ENCODE results near the gene TTLL5. TPM values are rescaled to one million over a fixed set of nuclear protein-coding genes. Genes with fewer than 3 reads are reported as not detected.

TTLL5 gene, protein sequence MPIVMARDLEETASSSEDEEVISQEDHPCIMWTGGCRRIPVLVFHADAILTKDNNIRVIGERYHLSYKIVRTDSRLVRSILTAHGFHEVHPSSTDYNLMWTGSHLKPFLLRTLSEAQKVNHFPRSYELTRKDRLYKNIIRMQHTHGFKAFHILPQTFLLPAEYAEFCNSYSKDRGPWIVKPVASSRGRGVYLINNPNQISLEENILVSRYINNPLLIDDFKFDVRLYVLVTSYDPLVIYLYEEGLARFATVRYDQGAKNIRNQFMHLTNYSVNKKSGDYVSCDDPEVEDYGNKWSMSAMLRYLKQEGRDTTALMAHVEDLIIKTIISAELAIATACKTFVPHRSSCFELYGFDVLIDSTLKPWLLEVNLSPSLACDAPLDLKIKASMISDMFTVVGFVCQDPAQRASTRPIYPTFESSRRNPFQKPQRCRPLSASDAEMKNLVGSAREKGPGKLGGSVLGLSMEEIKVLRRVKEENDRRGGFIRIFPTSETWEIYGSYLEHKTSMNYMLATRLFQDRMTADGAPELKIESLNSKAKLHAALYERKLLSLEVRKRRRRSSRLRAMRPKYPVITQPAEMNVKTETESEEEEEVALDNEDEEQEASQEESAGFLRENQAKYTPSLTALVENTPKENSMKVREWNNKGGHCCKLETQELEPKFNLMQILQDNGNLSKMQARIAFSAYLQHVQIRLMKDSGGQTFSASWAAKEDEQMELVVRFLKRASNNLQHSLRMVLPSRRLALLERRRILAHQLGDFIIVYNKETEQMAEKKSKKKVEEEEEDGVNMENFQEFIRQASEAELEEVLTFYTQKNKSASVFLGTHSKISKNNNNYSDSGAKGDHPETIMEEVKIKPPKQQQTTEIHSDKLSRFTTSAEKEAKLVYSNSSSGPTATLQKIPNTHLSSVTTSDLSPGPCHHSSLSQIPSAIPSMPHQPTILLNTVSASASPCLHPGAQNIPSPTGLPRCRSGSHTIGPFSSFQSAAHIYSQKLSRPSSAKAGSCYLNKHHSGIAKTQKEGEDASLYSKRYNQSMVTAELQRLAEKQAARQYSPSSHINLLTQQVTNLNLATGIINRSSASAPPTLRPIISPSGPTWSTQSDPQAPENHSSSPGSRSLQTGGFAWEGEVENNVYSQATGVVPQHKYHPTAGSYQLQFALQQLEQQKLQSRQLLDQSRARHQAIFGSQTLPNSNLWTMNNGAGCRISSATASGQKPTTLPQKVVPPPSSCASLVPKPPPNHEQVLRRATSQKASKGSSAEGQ (N-terminal part only)
- total RNA-seq (ENCODE audit: insufficient read depth, low replicate concordance), result 9.6 TPM

GRCh38 chr14:75660630-75661498 is at the start of gene TTLL5, which contains the start of gene ERG28:
TTLL5 (plus strand) TSS chr14:75661246; CDS start chr14:75663150, 1,904 bp downstream.
ERG28 (minus strand) TSS chr14:75660876; CDS start chr14:75657502, 3,374 bp downstream.
- DNase-seq (ENCODE audit: low spot score), result peak; percentile 99

DNA sequence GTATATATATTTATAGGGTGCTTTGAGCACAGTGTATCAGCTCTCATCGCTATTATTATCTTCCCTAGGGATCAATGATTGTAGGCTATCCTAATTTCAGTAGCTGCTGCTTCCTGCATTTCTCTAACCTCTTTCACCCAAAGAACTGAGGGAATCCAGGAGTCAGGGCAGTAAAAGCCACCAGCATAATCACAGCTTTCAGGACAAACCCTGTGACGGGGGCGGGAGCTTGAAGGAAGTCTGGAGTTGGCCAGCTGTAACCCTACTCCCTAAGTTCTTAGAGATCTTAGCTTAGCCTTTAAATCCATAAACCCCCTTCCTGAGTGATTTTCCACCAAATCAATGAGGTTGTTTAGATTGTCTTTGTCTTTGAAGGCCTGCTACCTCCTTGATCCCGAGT is 48.9 kb upstream of the TTLL5 start:
- DNase-seq (ENCODE audit: low spot score), result peak; percentile 14

DNA sequence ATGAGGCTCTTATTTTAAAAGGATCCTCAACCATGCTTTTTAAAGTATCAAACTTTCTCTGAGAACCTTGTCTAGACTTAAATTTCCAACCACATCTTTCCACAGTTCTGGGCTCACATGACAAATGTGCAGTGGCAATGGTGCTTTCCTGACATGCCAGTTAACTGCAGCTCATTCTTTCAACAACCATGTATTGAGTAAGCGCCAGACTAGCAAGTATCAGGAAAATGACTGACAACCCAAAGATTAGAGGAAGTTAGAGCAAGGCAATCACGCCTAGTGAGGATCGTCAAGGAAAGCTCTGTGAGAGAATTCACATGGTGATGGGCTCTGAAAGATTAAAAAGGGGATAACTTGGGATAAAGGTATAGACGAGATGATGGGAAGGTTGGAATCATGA is 46.9 kb upstream of the TTLL5 start:
- DNase-seq (ENCODE audit: low spot score), result no peak

- DNase-seq (ENCODE audit: low spot score), result peak; percentile 23
Observed at GRCh38 chr14:75615200-75615599, 45.8 kb upstream of the TTLL5 start.

GRCh38 chr14:75619548-75619947 is 41.5 kb upstream of the TTLL5 start:
- DNase-seq (ENCODE audit: low spot score), result no peak

DNA sequence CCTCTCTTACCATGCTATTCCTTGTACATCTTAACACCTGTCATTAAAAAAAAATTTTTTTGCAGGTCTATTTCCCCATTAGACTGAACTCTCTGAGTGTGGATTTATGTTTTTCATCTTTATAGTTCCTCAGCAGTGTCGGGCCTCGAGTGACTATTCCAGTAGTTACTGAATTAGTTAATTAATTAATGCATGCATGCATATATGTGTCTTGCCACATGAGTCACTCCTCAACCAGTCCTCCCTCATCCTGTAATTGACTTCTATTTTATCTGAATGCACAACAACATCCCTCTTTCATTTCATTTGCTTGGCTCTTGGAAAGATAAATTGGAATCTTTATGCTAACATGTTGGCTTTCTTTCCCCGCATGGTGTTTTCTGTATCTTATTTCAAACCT is 36.0 kb upstream of the TTLL5 start:
- DNase-seq (ENCODE audit: low spot score), result no peak

- DNase-seq (ENCODE audit: low spot score), result no peak
Observed at GRCh38 chr14:75626396-75626795, 34.6 kb upstream of the TTLL5 start.

DNA sequence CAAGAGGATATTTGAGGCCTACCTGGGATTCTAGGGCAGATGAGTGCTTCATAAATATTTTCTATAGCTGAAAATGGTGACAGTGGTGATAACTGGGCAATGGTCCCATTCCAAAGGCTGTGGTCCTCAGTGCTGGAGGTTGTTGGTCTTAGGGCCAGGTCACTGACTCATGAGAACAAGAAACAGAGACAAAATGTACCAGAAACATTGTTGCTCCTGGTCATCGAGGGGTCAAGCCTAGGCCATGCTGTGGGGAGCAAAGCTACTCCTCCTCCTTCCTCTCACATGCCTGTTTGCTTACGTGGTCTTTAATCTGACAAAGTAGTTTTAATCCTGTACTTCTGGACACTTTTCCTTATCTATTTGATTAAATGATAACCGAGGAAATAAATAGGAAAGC is 34.2 kb upstream of the TTLL5 start:
- no peak for DNase-seq (ENCODE audit: low spot score)

DNA sequence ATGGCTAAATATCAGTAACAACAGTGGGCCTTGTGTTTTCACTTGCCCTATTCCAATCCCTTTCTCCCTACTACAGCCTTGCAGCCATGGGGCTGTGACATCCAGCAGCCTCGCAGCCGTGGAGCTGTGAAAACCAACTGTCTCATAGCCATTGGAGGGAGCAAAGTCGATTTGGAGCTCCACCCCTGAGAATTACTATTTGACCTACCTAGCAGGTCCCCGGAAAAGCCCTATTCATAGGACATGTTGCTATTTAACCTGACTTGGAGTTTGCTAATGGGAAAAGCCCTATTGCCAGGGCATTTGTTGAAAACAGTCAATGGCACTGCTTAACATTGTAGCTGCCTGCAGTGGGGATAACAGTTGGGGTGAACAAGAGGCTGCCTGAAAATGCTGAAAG is 33.6 kb upstream of the TTLL5 start:
- no peak for DNase-seq (ENCODE audit: low spot score)

DNA sequence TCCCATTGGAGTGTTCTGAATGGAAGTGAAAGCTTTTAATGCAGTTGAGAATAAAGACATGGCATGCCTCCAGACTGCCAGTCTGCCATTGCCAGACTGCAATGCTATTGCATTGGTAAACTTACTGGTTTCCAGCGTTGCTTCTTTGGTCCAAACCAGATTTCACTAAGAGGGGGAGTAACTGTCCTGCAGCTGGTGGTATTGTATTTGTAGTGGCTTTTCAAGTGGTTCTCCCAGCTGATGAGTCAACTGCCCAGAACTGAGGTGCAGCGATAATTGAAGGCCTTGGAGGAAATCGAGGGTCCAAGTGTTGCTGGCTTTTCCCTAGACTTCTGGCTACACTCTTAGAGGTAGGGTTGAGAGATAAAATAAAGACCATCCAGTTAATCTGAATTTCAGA is 32.2 kb upstream of the TTLL5 start:
- no peak for DNase-seq (ENCODE audit: low spot score)

- DNase-seq (ENCODE audit: low spot score), result no peak
Observed at GRCh38 chr14:75630695-75631452, 30.2 kb upstream of the TTLL5 start.

DNA sequence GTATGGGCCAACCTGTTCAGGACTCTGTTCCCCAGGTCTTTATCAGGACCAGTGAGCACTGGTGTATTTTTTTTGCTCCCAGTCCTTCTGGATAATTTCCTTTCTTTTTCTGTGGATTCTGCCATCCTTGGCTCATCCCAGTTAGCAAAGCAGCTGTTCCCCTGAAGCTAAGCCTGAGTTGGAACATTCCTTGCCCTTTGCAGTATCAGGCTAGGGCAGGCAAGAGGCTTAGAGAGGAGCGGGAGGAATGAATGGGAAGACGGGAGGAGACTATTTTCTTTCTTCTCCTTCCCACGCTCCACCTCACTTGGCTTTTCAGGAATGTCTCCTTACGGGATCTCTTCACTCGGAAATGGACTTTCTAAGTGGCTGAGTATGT is 29.6 kb upstream of the TTLL5 start:
- peak; percentile 85 for DNase-seq (ENCODE audit: low spot score)

- no peak for DNase-seq (ENCODE audit: low spot score)
Observed at GRCh38 chr14:75634848-75635247, 26.2 kb upstream of the TTLL5 start.

- DNase-seq (ENCODE audit: low spot score), result peak; percentile 44
Observed at GRCh38 chr14:75636100-75636692, 24.9 kb upstream of the TTLL5 start.

GRCh38 chr14:75640876-75641275 is 20.2 kb upstream of the TTLL5 start:
- DNase-seq (ENCODE audit: low spot score), result no peak

DNA sequence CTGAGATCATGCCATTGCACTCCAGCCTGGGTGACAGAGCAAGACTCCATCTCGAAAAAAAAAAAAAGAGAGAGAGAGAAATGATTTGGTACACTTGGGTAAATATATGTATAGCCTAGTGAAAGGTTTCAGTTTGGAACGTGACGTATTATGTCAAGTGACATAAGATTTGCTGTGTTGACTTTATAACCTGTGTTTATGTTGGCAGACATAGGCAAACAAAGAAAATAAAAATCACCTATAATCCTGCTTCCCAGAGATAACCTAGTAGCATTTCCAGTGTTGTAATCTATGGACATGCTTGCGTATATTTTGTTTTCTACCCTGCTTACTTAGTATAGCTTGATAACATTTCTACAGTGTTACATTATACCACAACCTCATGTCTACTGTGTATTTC is 17.1 kb upstream of the TTLL5 start:
- DNase-seq (ENCODE audit: low spot score), result no peak

DNA sequence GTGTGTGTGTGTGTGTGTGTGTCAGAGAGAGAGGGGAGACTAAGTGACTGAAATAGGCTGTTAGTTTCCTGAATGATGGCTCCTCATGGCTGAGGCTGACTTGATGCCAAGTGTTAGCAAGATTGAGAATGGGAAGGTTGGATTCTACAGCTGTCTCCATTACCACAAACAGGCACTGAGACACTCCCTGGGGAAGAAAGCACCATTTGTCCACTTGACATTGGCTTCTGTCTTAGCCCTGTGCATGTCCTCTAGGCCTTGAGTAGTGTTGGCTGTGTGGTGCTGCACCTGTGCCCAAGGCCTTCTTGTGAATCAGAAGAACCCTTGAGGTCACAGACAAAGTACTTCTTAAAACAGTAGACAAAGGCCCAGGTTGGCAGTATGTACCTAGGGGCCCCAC is 16.0 kb upstream of the TTLL5 start:
- no peak for DNase-seq (ENCODE audit: low spot score)

DNA sequence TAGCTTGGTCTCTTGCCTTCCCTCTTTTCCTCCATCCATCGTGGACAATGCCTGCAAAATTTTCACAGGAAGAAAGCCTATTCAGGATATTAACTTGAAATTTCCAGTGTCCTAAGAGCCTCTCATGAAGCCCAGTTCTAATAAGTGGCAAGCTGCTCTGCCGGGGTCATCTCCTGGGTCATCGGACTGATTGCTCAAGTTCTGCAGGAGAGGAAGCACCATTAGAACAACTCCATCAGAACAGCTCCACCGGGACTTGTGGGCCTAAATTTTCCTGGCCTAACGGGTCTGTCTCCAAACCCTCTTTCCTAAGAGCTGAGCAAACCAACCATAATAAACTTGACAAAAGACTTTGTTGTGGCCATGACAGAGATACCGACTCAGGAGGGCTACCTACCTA is 14.3 kb upstream of the TTLL5 start:
- DNase-seq (ENCODE audit: low spot score), result no peak

DNA sequence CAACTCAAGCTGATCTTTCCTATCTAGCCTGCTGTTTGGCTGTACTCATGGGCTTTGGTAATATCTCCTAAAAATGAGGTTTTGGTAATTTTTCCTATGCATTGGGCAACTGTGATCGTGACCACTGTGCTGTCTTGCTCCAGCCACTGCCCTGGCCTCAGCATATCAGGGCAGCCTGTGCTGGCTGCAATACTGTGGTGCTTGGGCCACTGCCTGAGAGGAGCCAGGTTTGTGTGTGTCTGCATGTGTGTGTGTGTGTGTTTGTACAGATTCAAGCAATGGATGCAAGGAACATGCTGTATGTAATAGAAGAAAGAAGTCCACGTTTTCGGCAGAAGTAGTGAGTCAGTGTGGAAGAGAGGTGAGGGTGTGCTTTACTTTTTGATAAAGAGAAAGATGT is 13.4 kb upstream of the TTLL5 start:
- DNase-seq (ENCODE audit: low spot score), result no peak
